Epithelial cell of prostate (primary cell): Measurements from ENCODE around the gene EPB42.
A peak's percentile ranks its signal among the peaks of the same experiment; 100 is the strongest.

Experiments used
- DNase-seq: peaks from one replicate; pipeline ENCODE4 v3.0.0-alpha.2; 2011; ENCODE audit warnings: low read depth, low spot score
- H3K27ac ChIP-seq: fragments of 450-650 bp; 2 replicates; pipeline ENCODE4 v1.5.1; 2017; ENCODE audit warnings: mild to moderate bottlenecking

EPB42 gene

GRCh38 chr15:43220991-43221403 lies at the start of gene EPB42:
EPB42 (minus strand) TSS chr15:43221018; CDS start chr15:43220825, 193 bp downstream.
- no peak for DNase-seq
- H3K27ac ChIP-seq = peak within 1 kb of the TSS; percentile 51

GRCh38 chr15:43270113-43270665 lies 49.4 kb upstream of the EPB42 start:
- no peak for DNase-seq
- H3K27ac ChIP-seq = no peak overlapping the region

- no peak for DNase-seq
- no peak overlapping the region for H3K27ac ChIP-seq
Measured at GRCh38 chr15:43268111-43269105, 47.6 kb upstream of the EPB42 start.

- H3K27ac ChIP-seq = peak overlapping the region; percentile 17
- no peak for DNase-seq
Measured at GRCh38 chr15:43267439-43267838, 46.6 kb upstream of the EPB42 start.

- peak; percentile 79 for DNase-seq
- H3K27ac ChIP-seq = peak within 1 kb of the TSS; percentile 17
Measured at GRCh38 chr15:43266834-43267233, 46.0 kb upstream of the EPB42 start, which contains the start of gene TGM5. TGM5 (minus strand) TSS chr15:43266928; CDS start chr15:43266849, 79 bp downstream.

GRCh38 chr15:43266386-43266785 lies 45.6 kb upstream of the EPB42 start:
- DNase-seq = no peak

GRCh38 chr15:43260011-43260615 lies 39.3 kb upstream of the EPB42 start:
- H3K27ac ChIP-seq = no peak overlapping the region
- no peak for DNase-seq

More at GRCh38 chr15:43266386-43266785, 45.6 kb upstream of the EPB42 start:
- peak overlapping the region; percentile 17 for H3K27ac ChIP-seq

- H3K27ac ChIP-seq = no peak overlapping the region
- DNase-seq = no peak
Measured at GRCh38 chr15:43258781-43259180, 38.0 kb upstream of the EPB42 start.

- no peak for DNase-seq
Measured at GRCh38 chr15:43256341-43256740, 35.5 kb upstream of the EPB42 start.

GRCh38 chr15:43255376-43255775 lies 34.6 kb upstream of the EPB42 start:
- no peak overlapping the region for H3K27ac ChIP-seq
- DNase-seq = no peak

More at GRCh38 chr15:43256341-43256740, 35.5 kb upstream of the EPB42 start:
- no peak overlapping the region for H3K27ac ChIP-seq

- DNase-seq = peak; percentile 96
Measured at GRCh38 chr15:43253431-43254403, 32.9 kb upstream of the EPB42 start.

GRCh38 chr15:43251871-43252250 lies 31.0 kb upstream of the EPB42 start:
- no peak overlapping the region for H3K27ac ChIP-seq
- DNase-seq = no peak

More at GRCh38 chr15:43253431-43254403, 32.9 kb upstream of the EPB42 start:
- H3K27ac ChIP-seq = peak overlapping the region; percentile 38

- no peak for DNase-seq
- H3K27ac ChIP-seq = peak overlapping the region; percentile 41
Measured at GRCh38 chr15:43251185-43251870, 30.5 kb upstream of the EPB42 start.

- H3K27ac ChIP-seq = peak overlapping the region; percentile 41
- peak; percentile 45 for DNase-seq
Measured at GRCh38 chr15:43250785-43251184, 30.0 kb upstream of the EPB42 start.

GRCh38 chr15:43249699-43250203 lies 28.9 kb upstream of the EPB42 start:
- DNase-seq = no peak
- no peak overlapping the region for H3K27ac ChIP-seq

GRCh38 chr15:43249236-43249635 lies 28.4 kb upstream of the EPB42 start:
- H3K27ac ChIP-seq = no peak overlapping the region
- DNase-seq = no peak

GRCh38 chr15:43246261-43246774 lies 25.5 kb upstream of the EPB42 start:
- DNase-seq = no peak
- H3K27ac ChIP-seq = no peak overlapping the region

GRCh38 chr15:43244092-43244491 lies 23.3 kb upstream of the EPB42 start:
- DNase-seq = no peak
- no peak overlapping the region for H3K27ac ChIP-seq
